ENCODE measurements around the gene RAB29.

- no peak for TF ChIP-seq POLR2A (IDR thresholded peaks at IDR 0.05)
- no peak for TF ChIP-seq CTCF (IDR thresholded peaks at IDR 0.05 in 4 of 5, conservative IDR thresholded peaks at IDR 0.05 in 1 of 5)
Observed at GRCh38 chr1:205726619-205727125, 48.6 kb downstream of the RAB29 start.

Measured in gastrocnemius medialis (tissue), 4 donors.